HG03558 (cell line): Measurements from ENCODE around the gene SLC4A8.

Experiments
- ATAC-seq: cut with Tn5 transposase; IDR thresholded peaks from one replicate; pipeline ENCODE4 v1.9.1; 2021; ENCODE audit warnings: moderate number of reproducible peaks; ENCODE audit not compliant: unreplicated experiment; ENCODE audit errors: extremely low read depth

SLC4A8 gene

GRCh38 chr12:51519755-51520154 lies 95.1 kb downstream of the SLC4A8 start:
- no peak for ATAC-seq

GRCh38 chr12:51520576-51521325 lies 96.1 kb downstream of the SLC4A8 start:
- ATAC-seq: no peak

GRCh38 chr12:51521554-51522276 lies 97.1 kb downstream of the SLC4A8 start:
- ATAC-seq: no peak

- ATAC-seq: no peak
Observed at GRCh38 chr12:51522696-51523095, 98.1 kb downstream of the SLC4A8 start.

GRCh38 chr12:51524386-51524901 lies 99.8 kb downstream of the SLC4A8 start:
- no peak for ATAC-seq

GRCh38 chr12:51525518-51525917 lies 100.9 kb downstream of the SLC4A8 start:
- ATAC-seq: no peak

- no peak for ATAC-seq
Observed at GRCh38 chr12:51527966-51528365, 103.3 kb downstream of the SLC4A8 start.

GRCh38 chr12:51528852-51529650 lies 104.4 kb downstream of the SLC4A8 start:
- no peak for ATAC-seq

- ATAC-seq: no peak
Observed at GRCh38 chr12:51529651-51529970, 105.0 kb downstream of the SLC4A8 start.

GRCh38 chr12:51530208-51530607 lies 105.6 kb downstream of the SLC4A8 start:
- no peak for ATAC-seq

- ATAC-seq: no peak
Observed at GRCh38 chr12:51531284-51531977, 106.8 kb downstream of the SLC4A8 start.

GRCh38 chr12:51531978-51532497 lies 107.4 kb downstream of the SLC4A8 start:
- ATAC-seq: peak; percentile 52

- no peak for ATAC-seq
Observed at GRCh38 chr12:51533799-51534198, 109.2 kb downstream of the SLC4A8 start.

- ATAC-seq: no peak
Observed at GRCh38 chr12:51534216-51535074, 109.8 kb downstream of the SLC4A8 start.

- no peak for ATAC-seq
Observed at GRCh38 chr12:51536159-51536558, 111.5 kb downstream of the SLC4A8 start.

GRCh38 chr12:51538149-51538548 lies 113.5 kb downstream of the SLC4A8 start:
- no peak for ATAC-seq

- no peak for ATAC-seq
Observed at GRCh38 chr12:51538599-51538998, 114.0 kb downstream of the SLC4A8 start.

GRCh38 chr12:51540996-51541395 lies 116.4 kb downstream of the SLC4A8 start:
- no peak for ATAC-seq

- no peak for ATAC-seq
Observed at GRCh38 chr12:51546097-51546496, 121.5 kb downstream of the SLC4A8 start.
